Prostate gland (tissue), 2 donors: ENCODE measurements around the gene ARFGEF2. TPM values are rescaled to one million over a fixed set of nuclear protein-coding genes. Genes with fewer than 3 reads are reported as not detected.

Source experiments
- DNase-seq: peaks from one replicate; pipeline ENCODE4 v3.0.0-alpha.2; 2019; ENCODE audit warnings: low spot score
- H3K27ac ChIP-seq, 2 donors: fragments of 200-600 bp; sonication (generic); 2 replicates each; pipeline ENCODE4 v1.5.1; 2017 to 2019
- H3K27me3 ChIP-seq: fragments of 200-600 bp; sonication (generic); replicated peaks from 2 replicates; pipeline ENCODE4 v1.5.1; 2019; ENCODE audit not compliant: insufficient read depth
- H3K36me3 ChIP-seq, 2 donors: fragments of 200-600 bp; sonication (generic); 1 replicate in 1 of 2; 2 replicates in 1 of 2; pipeline versions ENCODE4 v1.5.1 to v1.8.1; 2017 to 2019
- H3K4me1 ChIP-seq: fragments of 200-600 bp; sonication (generic); replicated peaks from 2 replicates; pipeline ENCODE4 v1.5.1; 2019
- H3K4me3 ChIP-seq, 2 donors: fragments of 200-600 bp; sonication (generic); 2 replicates each; pipeline ENCODE4 v1.5.1; 2017 to 2019
- H3K9me3 ChIP-seq: fragments of 200-600 bp; sonication (generic); 2 replicates; pipeline ENCODE4 v1.5.1; 2017
- CTCF ChIP-seq, 4 experiments: fragments of 200-600 bp in 2 of 4; fragments of 450-650 bp in 2 of 4; sonication (generic) in 2 of 4; IDR thresholded peaks; 1 replicate in 3 of 4; 2 replicates in 1 of 4; pipeline ENCODE4 v1.5.1; 2016 to 2019; ENCODE audit warnings: antibody characterized with exemption in 4 of 4, mild to moderate bottlenecking in 2 of 4, moderate library complexity in 2 of 4
- POLR2A ChIP-seq: fragments of 450-650 bp; IDR thresholded peaks from one replicate; pipeline ENCODE4 v1.6.1; 2016; ENCODE audit warnings: antibody characterized with exemption, mild to moderate bottlenecking
- POLR2AphosphoS5 ChIP-seq: sonication (generic); formaldehyde crosslinking; IDR thresholded peaks from one replicate; pipeline ENCODE4 v1.6.1; 2017; ENCODE audit warnings: antibody characterized with exemption
- WGBS: methylation state at CpG from one replicate; pipeline ENCODE4 v1.1.5; 2018; 5-methylcytosine and 5-hydroxymethylcytosine counted together
- intact Hi-C: fragments of 100-400 bp; cut with DNase I; formaldehyde crosslinking; loops from one replicate; pipeline ENCODE4 v1.14.2; 2022
- total RNA-seq, 2 donors: library from RNA; depleted of rRNA; stranded (reverse); fragments of >200 nt; gene quantifications; one replicate each; pipeline ENCODE4 v1.1.0, GENCODE V29; 2016

ARFGEF2 gene
- total RNA-seq, 2 donors from 2014 or later = 36.3 to 51.6 TPM

GRCh38 chr20:48891235-48892048 is 30.1 kb upstream of the ARFGEF2 start:
- TF ChIP-seq POLR2A = no peak
- TF ChIP-seq CTCF (IDR thresholded peaks at IDR 0.05) = no peak
- no peak for TF ChIP-seq POLR2AphosphoS5
- intact Hi-C loops = no loop called here
- no peaks in the 10 kb centered on the region for H3K27me3 ChIP-seq
- no peaks in the 10 kb centered on the region for H3K4me1 ChIP-seq
- 72% methylated on average over 4 of the region's 4 CpGs for WGBS
- no peak for DNase-seq
- H3K4me3 ChIP-seq = no peak overlapping the region
- H3K9me3 ChIP-seq = no peaks in the 10 kb centered on the region
- H3K27ac ChIP-seq = no peak overlapping the region
- H3K36me3 ChIP-seq = no peaks in the 10 kb centered on the region

GRCh38 chr20:48892049-48892470 is 29.5 kb upstream of the ARFGEF2 start:
- no peaks in the 10 kb centered on the region for H3K36me3 ChIP-seq
- no peaks in the 10 kb centered on the region for H3K27me3 ChIP-seq
- no peak overlapping the region for H3K4me3 ChIP-seq
- intact Hi-C loops = no loop called here
- no peak for DNase-seq
- 82% methylated on average over 3 of the region's 3 CpGs for WGBS
- H3K9me3 ChIP-seq = no peaks in the 10 kb centered on the region
- no peaks in the 10 kb centered on the region for H3K4me1 ChIP-seq
- no peak for TF ChIP-seq CTCF (IDR thresholded peaks at IDR 0.05)
- TF ChIP-seq POLR2A = no peak
- no peak for TF ChIP-seq POLR2AphosphoS5
- H3K27ac ChIP-seq = no peak overlapping the region

GRCh38 chr20:48892891-48893290 is 28.6 kb upstream of the ARFGEF2 start:
- Histone ChIP-seq H3K27ac (no peak overlapping the region), H3K9me3 (no peaks in the 10 kb centered on the region), H3K4me3 (no peak overlapping the region), H3K27me3 (no peaks in the 10 kb centered on the region), H3K4me1 (no peaks in the 10 kb centered on the region), H3K36me3 (no peaks in the 10 kb centered on the region)
- intact Hi-C loops = no loop called here
- 68% methylated on average over 2 of the region's 2 CpGs for WGBS
- TF ChIP-seq CTCF (IDR thresholded peaks at IDR 0.05) (no peak), POLR2A (no peak), POLR2AphosphoS5 (no peak)
- no peak for DNase-seq

DNA sequence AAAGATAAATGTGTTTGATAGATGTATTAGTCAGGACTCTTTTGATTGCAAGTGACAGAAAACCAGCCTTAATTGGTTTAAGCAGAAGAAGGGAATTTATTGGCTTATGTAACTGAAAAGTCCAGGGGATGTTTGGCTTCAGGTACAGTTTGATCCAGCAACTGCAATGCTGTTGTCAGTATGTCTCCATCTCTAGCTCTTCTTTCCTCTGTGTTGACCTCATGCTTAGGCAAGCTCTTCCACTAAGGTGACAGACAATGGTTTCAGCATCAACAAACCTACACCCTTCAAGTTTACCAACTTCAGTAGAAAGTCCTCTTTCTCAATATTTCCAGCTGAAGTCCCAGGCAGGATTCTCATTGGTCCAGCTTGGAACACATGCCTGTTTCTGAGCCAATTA is 28.1 kb upstream of the ARFGEF2 start:
- intact Hi-C loops = no loop called here
- Histone ChIP-seq H3K4me3 (no peak overlapping the region), H3K4me1 (no peaks in the 10 kb centered on the region), H3K27ac (no peak overlapping the region), H3K36me3 (no peaks in the 10 kb centered on the region), H3K9me3 (no peaks in the 10 kb centered on the region), H3K27me3 (no peaks in the 10 kb centered on the region)
- TF ChIP-seq POLR2A (no peak), POLR2AphosphoS5 (no peak), CTCF (IDR thresholded peaks at IDR 0.05) (no peak)
- DNase-seq = no peak
